Esophagus muscularis mucosa (tissue), 4 donors: ENCODE data around the gene PSMA4.

Experiments
- EP300 ChIP-seq: sonication (generic); formaldehyde crosslinking; IDR thresholded peaks from one replicate; pipeline ENCODE4 v1.6.1; 2017; ENCODE audit warnings: antibody characterized with exemption
- POLR2A ChIP-seq: fragments of 450-650 bp; IDR thresholded peaks from one replicate; pipeline ENCODE4 v1.6.1; 2017; ENCODE audit warnings: antibody characterized with exemption, moderate library complexity, mild to moderate bottlenecking, low read depth
- TF ChIP-seq, protein P1 (sequence below), 3 experiments: fragments of 200-600 bp in 2 of 3; fragments of 450-650 bp in 1 of 3; sonication (generic) in 2 of 3; IDR thresholded peaks; one replicate each; pipeline ENCODE4 v1.5.1; 2017 to 2019; ENCODE audit warnings: antibody characterized with exemption in 3 of 3, mild to moderate bottlenecking in 2 of 3, moderate library complexity in 1 of 3

DNA sequence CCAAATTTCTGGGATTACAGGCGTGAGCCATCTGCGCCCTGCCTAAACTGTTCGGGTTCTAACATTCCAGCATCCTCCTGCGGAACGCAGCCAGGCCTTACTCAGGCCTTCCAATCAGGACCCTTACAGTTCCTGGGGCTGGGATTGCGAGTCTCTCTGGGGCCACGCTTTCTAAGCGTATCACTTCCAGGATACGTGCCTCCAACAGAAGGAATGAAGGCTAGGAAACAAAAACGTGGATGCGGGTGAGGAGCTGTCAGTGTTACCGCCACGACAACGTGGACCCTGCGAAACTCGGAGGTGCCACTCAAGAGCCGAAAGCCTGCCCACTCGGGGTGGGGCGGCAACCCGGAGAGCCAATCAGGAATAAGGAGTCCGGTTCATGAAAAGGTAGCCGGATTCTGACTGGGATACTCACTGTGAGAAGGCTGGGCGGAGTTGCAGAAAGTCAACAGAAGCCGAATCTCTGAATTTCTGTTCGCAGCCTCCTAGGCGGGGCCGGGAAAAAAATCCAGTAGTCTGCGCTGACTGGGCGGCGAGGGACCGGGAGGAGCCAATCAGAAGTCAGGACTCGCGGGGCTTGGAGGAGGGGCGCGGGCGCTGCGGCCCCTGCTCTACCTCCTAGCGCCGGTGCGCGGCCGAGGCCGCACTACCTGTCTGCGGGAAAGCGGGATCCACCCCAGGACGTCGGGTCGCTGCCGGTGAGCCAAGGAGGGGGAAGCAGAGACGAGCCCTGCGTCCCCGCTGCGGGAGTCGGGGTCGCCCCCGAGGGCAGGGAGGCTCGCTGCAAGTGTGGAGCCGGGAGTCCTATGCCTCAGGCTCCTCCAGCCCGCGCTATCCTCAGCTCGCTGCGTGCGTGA, 33.0 kb upstream of the PSMA4 start, which contains the start of gene HYKK:
- TF ChIP-seq, protein P1, sequence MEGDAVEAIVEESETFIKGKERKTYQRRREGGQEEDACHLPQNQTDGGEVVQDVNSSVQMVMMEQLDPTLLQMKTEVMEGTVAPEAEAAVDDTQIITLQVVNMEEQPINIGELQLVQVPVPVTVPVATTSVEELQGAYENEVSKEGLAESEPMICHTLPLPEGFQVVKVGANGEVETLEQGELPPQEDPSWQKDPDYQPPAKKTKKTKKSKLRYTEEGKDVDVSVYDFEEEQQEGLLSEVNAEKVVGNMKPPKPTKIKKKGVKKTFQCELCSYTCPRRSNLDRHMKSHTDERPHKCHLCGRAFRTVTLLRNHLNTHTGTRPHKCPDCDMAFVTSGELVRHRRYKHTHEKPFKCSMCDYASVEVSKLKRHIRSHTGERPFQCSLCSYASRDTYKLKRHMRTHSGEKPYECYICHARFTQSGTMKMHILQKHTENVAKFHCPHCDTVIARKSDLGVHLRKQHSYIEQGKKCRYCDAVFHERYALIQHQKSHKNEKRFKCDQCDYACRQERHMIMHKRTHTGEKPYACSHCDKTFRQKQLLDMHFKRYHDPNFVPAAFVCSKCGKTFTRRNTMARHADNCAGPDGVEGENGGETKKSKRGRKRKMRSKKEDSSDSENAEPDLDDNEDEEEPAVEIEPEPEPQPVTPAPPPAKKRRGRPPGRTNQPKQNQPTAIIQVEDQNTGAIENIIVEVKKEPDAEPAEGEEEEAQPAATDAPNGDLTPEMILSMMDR (IDR thresholded peaks at IDR 0.05) = peak in 2 of 3 experiments; percentile 9 to 28
- no peak for TF ChIP-seq POLR2A
- TF ChIP-seq EP300 = no peak
